HG03575 (cell line): ENCODE data around the gene RBM20.
"Not testable (repeated sequence)": the region's sequence is repeated elsewhere in the genome, so short reads cannot be mapped to it uniquely, and the experiment has no call there.

ENCODE experiments used
- ATAC-seq: cut with Tn5 transposase; IDR thresholded peaks from one replicate; pipeline ENCODE4 v1.9.1; 2021; ENCODE audit not compliant: unreplicated experiment, insufficient number of reproducible peaks, low FRiP score; ENCODE audit errors: extremely low read depth

RBM20 gene

DNA sequence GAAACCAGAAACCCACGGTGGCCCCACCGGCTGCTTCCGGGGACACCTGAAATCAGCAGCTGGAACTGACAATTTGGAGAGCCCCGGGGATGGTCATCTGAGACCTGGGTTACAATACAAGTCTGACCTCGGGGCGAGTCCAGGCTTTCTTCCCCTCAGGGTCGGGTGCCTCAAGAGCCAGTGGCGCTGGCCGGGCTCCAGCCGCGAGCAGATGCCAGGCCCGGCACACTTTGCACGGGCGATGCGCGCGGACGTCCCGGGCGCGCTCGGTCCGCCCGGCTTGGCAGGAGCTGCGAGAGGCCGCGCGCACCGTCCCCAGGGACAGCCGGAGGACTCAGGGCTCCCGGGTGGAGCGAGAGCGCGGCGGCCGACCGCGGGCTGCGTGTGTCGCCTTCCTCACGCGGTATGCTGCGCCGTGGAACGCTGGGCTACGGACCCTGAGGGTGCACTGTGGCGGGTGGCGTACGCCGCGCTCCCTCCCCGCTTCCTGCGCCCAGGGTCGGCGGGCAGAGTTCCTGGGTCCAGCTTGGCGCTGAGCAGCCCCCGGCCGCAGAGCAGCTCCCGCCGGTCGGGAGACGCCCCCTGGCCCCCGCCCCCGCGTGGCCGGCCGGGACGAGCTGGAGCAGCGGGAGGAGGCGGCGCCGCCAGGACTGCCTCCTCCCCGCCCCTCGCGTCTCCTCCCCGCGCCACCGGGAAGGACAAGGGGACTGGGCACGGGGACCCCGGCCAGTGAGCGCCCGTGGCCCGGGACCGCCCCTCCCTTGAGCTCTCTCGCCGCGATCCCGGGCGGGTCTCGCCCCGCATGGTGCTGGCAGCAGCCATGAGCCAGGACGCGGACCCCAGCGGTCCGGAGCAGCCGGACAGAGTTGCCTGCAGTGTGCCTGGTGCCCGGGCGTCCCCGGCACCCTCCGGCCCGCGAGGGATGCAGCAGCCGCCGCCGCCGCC is at the start of gene RBM20:
Gene RBM20 (plus strand): TSS at position 684 of the 945 bp plus-strand sequence. CDS start 119 bp downstream, at position 803.
- no peak for ATAC-seq

DNA sequence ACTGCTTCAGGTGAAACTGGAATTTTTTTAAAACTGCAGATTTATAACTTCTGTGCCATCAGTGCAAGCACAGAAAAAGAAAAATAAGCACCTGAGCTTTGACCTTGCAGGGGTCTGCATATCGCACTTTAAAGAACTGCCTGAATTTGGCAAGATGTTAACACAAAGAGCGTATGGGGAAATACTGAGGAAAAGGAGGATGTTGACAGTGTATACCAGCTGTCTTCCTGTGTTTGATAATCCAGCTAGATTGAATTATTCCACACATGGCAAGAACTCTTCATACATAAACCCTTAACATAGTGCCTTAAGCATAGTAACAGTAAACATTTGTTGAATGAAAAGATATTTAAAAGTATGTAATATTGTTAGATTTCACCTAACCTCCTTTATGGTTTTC is 46.7 kb upstream of the RBM20 start:
- ATAC-seq, result no peak

- no peak for ATAC-seq
These were observed 43.5 kb upstream of the RBM20 start for GRCh38 chr10:110600487-110601101.

GRCh38 chr10:110601581-110601980 is 42.6 kb upstream of the RBM20 start:
- no peak for ATAC-seq

GRCh38 chr10:110608087-110608486 is 36.0 kb upstream of the RBM20 start:
- no peak for ATAC-seq

- ATAC-seq, result no peak
These were observed 34.5 kb upstream of the RBM20 start for GRCh38 chr10:110609605-110610004.

DNA sequence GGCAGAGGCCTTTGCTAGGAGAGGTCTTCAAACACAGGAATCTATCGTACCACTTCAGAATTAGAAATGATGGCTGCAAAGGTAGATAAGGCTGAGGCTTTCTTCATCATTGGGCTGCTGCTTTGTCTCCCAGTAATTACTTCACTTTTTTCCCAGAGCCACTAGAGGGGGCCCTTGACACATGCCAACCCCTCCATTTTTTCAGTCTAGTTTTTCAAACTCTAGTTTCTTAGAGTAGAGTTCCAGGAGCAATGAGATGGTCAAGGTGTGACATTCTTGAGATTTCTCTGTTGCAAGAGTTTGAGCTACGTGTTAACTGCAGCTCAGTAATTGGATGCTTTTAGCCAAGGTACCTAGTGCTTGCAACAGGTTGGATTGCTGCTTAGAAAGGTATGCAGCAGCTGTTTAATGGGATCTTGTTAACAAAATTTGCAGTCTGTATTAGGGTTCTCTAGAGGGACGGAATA is 33.8 kb upstream of the RBM20 start:
- ATAC-seq, result no peak

DNA sequence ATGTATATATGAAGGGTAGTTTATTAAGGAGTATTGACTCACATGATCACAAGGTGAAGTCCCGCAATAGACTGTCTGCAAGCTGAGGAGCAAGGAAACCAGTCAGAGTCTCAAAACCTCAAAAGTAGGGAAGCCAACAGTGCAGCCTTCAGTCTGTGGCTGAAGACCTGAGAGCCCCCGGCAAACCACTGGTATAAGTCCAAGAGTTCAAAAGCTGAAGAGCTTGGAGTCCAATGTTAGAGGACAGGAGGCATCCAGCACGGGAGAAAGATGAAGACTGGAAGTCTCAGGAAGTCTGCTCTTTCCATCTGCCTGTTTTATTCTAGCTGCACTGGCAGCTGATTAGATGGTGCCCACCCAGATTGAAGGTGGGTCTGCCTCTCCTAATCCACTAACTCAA is 33.4 kb upstream of the RBM20 start:
- ATAC-seq, result not testable (repeated sequence)

- no peak for ATAC-seq
These were observed 32.0 kb upstream of the RBM20 start for GRCh38 chr10:110612087-110612486.

GRCh38 chr10:110612629-110613028 is 31.5 kb upstream of the RBM20 start:
- ATAC-seq, result no peak

- no peak for ATAC-seq
These were observed 30.7 kb upstream of the RBM20 start for GRCh38 chr10:110613341-110613995.

DNA sequence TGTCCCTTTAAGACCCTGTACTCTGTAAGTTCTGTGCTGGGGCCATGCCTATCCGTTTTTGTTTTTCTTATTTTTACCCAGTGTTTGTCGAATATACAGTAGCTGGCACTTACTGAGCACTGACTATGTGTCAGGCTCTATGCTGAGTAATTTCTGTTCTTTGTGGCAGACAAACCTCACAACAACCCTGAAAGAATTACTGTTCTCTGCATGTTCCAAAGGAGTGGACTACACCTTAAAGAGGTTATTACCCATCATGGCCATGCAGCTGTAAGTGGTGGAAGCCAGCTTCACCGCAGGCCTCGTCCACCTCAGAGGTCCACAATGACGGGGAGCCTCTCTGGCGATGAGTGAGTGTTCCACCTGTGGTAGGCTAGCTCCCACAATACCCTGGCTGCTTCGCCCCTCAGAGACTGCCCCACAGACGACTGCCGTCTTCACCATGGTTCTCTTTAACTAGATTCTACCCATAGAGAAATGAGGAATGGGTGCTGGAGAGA is 30.1 kb upstream of the RBM20 start:
- no peak for ATAC-seq

DNA sequence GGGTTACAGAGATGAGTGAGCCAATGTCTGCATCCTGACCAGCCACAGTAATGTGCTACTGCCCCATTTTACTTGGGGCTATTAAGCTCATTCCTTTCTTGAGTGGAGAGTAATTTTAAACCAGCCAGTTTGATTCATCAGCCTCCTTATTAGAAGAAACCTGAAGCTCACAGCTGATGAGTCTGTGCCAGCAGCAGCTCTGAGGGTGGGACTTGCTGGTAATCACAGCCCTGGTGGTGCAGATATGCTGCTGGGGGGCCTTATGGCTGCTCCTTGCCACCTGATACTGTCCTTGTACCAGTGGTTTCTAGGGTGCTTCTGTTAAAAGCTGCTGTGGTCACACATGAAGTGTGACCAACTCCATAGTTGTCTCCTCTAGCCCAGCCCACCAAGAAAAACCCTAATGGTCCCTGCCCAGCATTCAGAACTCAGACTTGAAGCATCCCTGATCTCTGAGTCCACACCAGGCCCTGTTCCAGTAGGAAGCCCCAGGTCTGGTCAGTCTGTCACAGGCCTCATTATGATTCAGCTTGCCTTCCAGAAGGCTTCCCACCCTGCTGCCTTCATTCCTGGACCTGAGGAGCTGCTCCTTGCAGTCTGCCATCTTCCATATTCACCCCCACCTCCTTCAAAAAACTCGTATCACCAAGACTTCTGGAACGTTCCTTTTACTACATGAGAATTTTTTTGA is 28.9 kb upstream of the RBM20 start:
- ATAC-seq, result no peak

DNA sequence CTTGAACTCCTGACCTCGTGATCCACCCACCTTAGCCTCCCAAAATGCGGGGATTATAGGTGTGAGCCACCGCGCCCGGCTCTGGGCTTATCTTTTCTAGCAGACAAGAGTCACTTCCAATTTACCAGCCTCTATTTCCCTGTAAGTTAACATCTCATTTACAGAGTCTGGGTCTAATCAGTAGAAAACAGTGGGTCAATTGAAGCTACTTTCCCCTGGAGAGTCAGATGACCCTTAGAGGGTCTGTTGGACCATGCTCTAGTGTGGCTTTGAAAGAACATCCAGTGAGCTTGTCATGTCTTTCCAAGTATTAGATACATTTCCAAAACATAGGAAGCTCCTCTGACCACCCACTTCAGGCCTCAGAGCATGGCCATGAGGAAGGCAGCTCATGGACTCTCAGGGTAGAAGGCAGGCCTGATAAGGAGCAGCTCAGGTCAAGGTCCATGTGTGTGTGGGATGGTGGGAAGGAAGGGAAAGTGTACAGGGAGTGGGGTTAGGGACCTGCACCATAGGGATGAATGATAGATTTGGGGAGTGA is 27.6 kb upstream of the RBM20 start:
- no peak for ATAC-seq

DNA sequence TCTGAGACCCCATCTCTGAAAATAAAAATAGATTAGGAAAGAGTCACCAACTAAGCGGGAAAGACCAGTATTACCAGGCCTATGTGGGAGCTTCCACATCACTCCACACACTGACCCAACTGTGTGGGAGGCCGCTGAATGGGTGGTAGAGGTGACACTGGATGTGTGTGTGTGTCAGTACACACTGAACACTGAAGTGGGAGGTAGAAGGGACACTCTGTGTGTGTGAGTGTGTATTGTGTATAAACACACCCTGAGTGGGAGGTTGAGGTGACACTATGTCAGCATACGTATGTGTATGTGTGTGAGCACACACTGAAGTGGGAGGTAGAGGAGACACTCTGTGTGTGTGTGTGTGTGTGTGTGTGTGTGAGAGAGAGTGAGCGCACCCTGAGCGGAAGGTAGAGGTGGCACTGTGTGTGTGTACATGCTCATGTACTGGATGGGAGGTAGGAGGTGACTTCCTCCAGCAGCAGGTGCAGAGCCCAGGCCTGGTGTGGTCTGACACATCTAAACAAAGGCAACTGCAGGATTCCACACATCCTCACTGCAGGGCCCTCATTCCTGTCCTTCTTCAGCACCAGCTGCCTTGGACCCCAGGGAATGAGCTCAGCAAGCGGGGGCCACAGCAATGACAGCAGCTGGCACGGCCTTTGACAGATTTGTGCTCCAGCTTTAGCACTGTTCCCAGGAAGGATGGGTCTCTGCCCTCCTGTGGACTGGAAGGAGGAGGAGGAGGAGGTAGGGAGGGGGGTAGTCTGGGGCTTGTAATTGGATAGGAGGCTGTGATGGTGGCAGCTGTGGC is 26.5 kb upstream of the RBM20 start:
- ATAC-seq, result no peak

DNA sequence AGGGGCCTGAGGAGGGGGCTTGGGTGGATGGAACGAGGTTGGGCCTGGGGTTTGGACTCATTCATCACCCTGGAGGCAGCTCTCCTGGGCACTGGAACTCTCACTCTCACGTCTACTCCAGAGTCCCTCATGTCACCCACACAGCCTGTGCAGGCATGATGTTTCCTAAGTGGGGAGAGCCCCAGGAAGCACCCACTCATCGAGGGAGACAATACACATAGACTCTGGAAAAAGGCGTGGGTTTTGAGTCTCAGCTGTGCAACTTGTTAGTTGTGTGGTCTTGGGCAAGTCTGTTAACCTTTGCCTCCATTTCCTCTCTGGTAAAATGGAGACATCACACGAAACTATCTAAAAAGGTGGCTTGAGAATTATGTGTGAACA is 25.9 kb upstream of the RBM20 start:
- ATAC-seq, result no peak

DNA sequence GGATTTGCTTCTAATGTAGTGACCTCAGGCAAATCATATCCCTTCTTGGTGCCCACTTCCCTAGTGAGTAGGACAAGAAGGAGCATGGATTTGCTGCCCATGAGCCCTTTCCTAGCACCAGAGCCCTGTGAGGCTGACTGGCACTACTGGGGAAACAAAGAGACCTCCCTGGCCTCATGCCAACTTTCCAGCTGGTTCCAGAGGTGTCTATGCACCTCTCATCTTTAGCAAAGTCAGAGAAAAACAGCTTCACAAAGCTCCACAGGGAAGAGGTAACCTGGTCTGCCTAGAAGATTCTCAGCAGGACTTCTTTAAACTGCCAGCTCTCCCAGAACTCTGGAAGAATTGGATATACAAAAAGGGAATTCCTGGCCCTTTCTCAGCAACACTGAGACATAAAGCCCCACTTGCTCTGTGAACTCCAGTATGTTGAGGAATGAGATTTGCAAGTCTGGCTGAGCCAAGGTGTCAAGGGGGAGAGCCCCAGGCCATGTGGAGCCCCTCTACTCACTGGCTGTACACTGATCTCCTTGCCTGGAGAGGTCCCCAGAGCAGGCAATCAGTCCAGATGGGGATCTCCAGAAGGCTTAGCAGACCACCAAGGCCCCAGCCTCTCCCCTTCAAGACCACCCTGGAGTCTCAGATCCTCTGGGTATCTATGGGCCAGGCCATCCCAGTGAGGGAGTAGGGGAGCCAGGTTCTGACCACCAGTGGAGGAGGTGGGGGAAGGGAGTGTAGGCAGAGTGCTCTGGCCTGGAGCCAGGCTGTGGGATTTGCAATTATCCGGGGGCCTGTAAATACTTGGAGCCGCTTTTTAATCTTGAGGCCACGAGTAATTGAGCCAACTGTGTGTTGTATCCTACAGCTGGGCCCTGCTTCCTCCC is 24.4 kb upstream of the RBM20 start:
- no peak for ATAC-seq
